CD4-positive, alpha-beta T cell treated with Interleukin-12 subunit alpha and Interleukin-12 subunit beta, for 1 hour (primary cell): ENCODE data around the gene LPXN.

Source experiments
- DNase-seq: peaks from one replicate; pipeline ENCODE4 v3.0.0-alpha.2; 2020

LPXN gene

DNA sequence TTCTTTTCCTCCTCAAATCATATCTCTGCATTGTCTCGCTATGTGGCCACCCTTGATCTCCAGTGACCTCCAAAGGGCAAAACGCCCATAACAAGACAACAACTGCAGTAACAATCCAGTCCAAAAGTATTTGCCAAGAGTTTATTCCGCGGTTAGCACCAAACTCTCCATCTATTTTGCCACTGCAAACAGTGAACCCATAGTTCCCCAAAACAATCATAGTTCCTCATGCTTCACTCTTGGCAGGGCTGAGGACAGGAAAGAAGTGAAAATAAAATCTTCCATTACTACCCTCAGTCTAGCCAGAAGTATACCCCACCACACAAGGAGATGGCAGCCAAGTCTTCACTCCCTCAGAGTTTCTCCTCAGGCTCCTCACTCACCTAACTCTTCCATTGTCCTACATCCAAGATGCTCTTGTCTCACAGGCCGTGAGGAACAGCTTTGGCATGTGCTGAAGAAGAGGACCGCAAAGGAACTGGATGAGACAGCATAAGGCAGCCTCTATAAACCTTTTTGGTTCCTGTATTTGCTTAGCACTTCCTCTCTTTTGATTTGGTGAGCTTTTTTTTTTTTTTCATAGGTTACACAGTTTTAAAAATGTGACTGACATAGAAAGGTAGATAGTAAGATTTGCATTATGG lies at the start of gene LPXN:
Gene LPXN (minus strand): TSS at position 480 of the 644 bp plus-strand sequence. CDS start 84 bp downstream, at position 396.
- DNase-seq: peak; percentile 73

DNA sequence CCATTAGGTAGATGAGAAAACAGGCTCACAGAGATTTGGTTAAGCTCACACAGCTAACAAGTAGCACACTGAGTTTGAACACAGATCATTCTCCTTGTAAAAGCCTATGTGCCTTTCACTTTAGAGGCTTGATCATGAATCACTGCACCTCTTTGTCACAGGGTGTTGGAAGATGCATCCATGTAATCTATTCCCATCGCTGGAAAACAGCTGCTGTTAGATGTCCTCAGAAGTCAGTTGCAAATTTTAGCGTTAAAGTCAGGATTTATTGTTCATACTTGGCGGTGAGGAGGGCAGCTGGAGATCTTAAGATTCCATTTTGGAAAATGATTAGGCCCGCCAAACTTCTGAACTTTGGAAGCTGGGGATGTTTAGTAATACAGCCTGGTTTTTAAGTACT lies 49.4 kb upstream of the LPXN start:
- no peak for DNase-seq

DNA sequence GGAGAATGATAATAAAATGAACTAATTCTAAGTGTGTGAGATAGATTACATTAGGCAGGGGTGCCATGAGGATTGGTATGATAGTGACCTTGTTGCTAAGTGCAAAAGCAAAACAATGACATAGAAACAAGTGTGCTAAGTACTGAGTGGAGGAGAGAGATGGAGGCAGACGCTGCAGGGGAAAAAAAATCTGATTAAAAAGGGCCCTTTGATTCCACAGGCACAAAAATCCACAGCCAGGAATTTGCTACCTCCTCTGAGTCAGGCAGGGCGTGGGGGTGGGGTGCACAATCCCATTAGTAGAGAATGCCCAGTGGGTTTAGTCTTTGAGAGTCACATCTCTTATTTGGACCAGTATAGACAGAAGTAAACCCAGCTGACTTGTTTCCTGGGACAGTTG lies 46.7 kb upstream of the LPXN start, which contains the start of gene CNTF:
Gene CNTF (plus strand): TSS at position 322 of the 400 bp plus-strand sequence. CDS start 88 bp downstream, outside the sequence.
- DNase-seq: no peak

DNA sequence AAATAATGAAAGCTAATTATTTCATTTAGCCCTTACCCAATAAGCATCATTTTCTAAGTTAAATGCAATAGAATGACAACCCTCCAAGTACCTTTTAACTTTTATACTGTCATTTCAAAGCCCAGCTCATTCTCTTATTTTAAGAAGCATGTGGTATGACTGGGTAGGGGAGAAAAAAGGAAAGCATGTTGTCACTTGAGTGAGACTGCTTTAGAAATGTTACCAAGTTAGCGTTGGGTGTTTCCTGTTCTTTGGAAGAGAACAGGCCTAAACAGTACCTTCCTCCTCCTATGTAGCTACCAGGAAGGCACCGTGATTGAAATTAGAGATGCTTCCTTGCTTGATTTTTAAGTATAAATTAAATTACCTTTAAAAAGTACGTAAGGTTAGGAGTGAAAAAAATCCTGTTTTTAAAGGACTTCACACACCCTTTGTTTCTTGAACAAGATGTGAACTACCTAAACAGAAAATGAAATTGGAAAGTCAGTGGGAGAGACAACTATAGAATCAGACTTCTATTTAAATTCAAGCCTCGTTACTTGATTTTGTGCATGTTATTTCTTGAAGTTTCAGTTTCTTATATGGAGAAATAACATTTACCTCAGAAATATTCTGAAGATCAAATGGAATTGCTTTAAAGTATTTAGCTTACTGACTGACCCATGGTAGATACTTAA lies 46.1 kb upstream of the LPXN start:
- no peak for DNase-seq

DNA sequence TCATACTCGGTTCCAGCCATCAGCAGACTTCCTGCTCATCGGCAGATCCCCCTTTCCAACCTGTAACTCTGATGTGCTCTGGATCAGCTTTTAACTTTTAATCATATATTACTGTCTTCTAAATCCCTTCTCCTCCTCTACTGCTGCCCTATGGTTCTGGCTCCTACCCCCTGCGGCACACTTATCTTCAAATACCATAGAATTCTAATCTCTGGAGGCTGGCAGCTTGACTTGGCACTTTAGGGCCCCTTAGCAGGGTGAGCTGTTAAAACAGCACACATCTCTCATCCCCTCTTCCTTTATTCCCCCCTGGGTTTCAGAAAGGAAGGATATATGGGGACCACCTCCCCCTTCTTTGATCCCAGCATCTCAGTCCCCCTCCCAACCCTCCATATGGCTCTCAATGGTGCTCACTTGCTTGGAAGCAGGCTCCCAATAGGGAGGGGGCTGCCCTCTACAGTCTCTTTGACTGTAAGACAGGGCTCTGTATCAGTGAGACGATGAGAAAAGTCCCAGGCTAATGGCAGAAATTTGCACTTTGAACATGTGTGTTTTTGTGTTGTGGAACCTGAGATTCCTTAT lies 42.4 kb upstream of the LPXN start:
- DNase-seq: no peak

DNA sequence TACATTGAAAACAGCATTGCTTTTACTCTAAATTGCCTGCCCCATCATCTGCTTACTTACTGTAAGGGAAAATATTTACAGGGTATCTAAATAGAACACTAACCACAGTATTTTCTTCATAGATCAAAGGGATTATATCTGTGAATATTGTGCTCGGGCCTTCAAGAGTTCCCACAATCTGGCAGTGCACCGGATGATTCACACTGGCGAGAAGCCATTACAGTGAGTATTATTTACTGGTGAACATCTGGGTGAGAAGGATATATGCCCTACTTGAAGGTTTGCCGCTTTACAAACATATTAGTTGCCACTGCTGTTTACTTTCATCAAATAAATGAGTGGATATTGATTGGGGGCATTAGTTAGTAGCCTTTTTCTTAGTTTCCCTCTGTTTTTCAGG lies 40.9 kb upstream of the LPXN start:
- no peak for DNase-seq

DNA sequence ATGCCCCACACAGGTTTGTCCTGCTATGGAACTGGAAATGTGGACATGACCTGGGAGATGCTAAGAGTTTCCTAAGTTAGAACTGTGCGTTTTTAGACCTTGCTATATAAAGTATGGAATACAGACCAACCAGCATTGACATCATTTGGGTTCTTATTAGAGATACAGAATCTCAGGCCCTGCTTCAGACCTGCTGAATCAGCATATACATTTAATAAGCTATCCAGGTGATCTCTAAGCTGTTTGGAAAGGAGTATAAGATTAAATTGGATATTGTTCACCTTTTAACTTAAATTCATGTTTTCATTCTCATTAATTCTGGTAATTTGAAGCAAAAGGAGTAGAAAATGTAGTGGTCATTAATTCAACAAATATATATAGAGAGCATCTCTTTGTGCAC lies 39.9 kb upstream of the LPXN start:
- no peak for DNase-seq

DNA sequence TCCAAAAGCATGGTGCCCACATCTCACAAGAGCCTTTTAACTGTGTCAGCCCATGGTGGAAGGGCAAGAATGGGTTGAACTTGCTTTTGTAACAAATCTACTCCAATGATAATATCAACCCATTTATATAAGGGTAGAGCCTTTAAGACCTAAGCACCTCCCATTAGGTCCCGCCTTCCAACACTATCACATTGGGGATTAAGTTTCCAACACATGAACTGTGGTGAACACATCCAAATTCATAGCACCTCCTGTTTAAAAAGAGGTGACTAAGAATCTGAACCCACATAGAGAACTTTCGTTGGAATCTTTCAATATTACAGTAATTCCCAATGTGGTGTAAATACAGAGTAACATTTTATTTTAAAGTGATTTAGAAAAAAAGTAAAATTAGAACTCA lies 37.6 kb upstream of the LPXN start:
- no peak for DNase-seq

DNA sequence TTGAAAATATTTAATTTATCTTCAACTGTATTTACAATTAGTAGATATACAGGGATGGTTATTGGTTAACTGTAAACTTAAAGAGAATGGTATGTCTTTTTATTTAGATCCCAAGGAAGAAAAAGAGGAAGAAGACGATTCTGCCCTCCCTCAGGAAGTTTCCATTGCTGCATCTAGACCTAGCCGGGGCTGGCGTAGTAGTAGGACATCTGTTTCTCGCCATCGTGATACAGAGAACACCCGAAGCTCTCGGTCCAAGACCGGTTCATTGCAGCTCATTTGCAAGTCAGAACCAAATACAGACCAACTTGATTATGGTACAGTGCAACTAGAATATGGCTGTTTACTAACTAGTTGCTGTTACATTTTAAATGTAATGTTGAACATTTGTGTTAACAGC lies 34.1 kb upstream of the LPXN start:
- DNase-seq: no peak

DNA sequence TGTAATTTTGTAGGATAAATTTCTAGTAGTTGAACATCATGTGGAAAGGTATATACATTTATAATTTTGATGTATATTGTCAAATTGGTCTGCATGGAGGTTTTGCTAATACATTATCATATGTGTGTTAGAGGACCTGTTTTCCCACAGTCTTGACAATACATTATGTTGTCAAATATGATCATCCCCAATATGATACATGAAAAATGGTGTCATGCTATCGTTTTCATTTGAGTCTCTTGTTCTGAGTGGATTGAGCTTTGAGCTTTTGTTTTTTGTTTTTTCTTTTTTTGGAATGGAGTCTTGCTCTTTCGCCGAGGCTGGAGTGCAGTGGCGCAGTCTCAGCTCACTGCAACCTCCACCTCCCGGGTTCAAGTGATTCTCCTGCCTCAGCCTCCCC lies 32.7 kb upstream of the LPXN start:
- no peak for DNase-seq

DNA sequence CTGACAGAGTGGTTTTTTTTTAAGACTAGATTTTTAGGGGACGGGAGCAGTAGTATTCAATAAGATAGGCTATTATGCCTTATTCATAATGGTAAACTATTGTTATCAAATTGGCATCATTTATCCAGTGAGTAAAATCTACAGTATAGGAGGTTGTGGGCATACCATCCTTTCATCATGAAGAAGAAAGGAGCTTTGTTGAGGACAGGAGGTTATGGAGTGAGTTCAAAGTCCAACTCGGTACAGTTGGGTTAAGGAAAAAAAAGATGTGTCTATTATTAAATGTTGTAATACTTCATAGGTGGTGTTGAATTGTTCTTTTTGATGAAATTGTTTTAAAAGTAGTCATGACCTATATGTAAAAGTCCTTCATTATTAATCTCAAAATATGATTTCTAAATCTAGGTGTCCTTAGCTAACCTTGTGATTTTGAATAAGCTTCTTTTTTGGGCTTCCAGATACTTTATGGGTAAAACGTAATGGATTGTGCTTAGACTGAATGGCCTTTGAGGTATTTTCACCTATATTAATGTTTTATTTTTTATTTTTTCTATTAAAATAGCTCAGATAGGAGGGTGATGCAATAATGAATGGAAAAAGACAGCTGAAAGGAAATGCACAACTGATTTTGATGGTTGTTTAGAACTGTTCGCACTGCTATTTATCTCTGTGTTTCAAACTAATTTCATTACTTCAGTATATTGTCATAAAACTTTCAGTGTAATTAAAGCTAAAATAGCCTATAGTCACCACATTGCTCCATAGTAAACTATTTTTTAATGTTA lies 31.5 kb upstream of the LPXN start:
- DNase-seq: no peak

DNA sequence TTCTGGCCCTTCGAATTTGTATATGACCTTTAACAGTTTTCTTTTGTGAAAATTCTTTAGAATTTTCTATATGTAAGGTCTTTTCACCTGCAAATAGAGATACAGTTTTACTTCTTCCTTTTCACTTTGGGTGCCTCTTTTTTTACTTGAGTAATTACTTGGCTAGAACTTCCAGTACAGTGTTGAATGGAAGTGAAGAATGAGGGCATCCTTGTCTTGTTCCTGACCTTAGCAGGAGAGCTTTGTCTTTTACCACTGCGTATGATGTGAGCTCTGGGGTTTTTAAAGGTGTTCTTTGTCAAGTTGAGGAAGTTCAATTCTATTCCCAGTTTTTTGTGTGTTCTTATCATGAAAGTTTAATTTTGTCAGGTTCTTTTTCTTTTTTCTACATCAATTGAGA lies 24.9 kb upstream of the LPXN start:
- no peak for DNase-seq

DNA sequence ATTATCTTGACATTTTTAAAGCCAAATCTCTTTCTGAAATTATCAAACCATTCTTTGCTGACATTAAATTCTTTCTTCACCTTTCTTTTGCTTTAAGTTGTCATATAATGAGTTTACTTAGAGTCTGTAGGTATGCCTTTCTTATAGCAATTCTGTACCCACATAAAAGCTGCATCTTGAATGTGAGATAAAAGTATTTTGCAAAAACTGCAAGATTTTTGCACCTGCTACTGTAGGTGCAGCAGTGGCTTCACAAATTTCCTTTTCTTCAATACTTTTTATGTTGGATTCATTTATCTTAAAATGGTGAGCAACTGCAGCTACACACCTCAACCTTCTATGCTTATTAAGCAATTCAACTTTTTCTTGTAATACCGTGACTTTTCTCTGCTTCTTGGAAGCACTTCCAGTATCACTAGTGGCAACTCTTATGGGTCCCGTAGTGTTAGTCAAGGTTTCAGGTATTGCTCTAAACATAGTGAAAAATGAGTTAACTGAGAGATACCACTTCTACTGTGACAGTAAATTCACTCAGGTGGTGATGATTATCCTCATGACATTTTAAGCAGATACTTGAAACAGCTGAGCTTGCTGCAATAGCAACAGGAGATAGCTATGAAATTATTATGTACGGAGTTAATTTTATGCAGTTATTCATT lies 22.0 kb upstream of the LPXN start:
- DNase-seq: no peak

DNA sequence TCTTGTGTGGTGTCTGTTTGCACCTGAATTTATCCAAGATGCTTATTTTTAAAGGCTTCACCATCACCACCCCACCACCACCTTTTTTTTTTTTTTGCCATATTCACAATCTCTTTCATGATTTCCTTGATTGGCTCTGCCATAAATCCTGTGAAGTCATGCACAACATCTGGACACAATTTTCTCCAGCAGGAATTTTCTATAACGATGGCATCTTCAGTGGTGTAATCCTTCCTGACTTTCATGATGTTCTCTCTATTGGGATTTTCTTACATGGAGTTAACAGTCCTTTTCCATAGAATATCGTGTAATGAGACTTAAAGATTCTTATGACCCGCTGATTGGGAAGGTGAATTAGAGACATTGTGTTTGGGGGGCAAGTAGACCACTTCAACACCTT lies 21.0 kb upstream of the LPXN start:
- DNase-seq: no peak

DNA sequence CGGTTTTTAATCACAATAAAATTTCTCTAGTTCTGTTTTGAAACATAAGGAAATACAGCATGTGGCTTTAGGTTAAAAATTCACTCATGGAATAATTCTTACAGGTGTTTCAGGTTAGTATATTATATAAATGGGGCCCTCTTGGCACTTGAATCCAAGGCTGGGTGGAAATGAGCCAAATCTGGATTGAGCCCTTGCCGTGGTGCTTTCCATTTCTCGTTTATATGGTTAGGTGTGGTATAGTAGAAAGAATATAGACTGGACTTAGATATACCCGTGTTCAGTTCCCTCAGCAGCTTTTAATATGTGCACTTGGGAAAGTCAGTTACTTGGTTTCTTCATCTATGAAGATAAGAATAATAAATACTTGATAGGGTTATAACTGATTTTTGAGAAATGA lies 19.2 kb upstream of the LPXN start:
- no peak for DNase-seq

DNA sequence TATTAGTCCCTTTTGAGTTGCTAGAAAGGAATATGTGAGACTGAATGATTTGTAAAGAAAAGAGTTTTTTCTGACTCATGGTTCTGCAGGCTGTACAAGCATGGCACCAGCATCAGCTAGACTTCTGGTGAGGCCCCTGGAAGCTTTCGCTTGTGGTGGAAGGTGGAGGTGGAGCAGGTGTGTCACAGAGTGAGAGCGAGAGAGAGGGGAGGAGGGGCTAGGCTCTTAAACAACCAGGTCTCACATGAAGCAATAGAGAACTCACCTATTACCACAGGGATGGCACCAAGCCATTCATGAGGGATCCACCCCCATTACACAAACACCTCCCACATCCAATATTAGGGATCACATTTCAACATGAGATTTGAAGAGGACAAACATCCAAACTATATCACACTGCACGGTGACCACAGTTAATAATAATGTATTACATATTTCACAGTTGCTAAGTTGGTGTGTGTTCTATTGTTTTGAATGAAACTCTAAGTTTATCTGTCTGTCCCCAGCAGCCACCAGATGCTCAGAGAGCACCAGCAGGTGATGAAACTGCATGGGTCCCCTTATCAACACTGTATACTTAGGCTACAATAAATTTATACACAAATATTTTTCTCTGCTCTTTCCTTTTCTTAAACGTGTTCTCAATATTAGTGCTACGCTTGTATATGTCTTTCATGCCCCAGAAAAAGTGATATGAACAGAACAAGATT lies 17.3 kb upstream of the LPXN start:
- no peak for DNase-seq

DNA sequence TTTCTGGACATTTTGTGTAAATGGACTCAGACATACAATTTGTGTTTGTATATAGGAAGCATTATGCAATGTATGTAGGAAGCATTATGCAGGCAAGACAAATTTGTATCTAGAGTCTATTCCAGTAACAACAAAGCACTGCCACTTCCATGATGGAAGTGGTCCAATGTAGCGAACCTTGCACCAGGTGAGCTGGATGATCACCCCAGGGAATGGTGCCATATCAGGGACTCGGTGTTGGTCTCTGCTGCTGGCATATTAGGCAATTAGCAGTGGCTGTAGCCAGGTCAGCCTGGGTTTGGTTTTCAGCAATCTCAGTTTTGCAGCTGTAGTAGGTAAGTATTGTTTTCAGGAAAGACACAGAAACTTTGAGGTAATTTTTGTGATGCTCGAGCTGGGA lies 16.0 kb upstream of the LPXN start:
- DNase-seq: no peak

DNA sequence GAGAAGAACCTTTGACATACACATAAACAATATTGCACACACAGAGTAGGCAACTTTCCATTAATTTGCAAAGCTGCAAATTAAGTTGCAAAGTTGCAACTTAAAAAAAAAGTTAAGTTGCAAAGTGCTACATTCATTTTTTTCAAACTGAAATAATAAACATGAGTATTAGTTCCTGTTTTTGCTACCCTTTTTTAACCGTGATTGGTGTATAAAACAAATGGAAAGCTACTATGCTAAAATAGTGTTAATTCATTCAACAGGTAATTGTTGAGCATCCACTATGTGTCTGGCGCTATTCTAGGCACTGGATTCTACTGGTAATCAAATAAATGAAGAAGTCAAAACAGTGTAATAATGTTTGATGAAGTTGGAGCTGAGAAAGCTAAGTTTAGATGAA lies 11.3 kb upstream of the LPXN start:
- DNase-seq: no peak

DNA sequence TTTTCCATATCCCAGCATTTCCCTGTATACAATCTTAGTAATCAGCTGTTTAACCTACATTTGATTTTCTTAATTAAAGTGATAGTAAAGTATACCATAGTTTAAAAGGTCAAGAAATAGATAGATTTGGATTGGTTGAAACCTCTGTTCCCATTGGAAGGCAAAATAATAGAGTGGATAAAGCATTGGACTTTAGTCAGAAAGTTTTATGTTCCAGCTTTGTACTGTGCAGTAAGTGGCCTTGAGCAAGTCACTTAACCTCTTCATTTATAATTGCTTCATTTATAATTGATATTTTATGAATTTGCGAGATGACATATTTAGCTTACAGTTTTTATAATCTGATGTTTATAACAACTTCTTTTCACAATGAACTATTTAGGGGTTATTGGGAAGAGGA lies 6.8 kb upstream of the LPXN start:
- no peak for DNase-seq

DNA sequence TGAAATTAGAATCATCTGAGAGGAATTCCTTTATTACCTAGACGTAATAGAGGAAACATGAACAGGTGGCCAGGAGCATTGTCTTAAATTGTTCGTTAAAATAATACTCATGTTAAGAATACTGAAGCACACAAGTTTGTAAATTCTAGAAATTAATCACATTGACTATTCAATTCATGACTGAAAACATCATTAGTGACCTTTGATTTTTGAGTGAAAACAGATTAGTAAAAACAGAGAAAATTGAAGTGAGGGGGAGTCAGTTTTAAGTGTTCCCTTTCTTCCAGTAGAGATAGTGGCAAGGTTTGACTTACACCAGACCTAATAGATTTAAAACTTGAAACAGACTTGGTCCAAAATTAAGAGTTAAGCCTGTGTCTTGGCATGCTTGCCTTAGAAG lies 4.7 kb upstream of the LPXN start:
- no peak for DNase-seq

DNA sequence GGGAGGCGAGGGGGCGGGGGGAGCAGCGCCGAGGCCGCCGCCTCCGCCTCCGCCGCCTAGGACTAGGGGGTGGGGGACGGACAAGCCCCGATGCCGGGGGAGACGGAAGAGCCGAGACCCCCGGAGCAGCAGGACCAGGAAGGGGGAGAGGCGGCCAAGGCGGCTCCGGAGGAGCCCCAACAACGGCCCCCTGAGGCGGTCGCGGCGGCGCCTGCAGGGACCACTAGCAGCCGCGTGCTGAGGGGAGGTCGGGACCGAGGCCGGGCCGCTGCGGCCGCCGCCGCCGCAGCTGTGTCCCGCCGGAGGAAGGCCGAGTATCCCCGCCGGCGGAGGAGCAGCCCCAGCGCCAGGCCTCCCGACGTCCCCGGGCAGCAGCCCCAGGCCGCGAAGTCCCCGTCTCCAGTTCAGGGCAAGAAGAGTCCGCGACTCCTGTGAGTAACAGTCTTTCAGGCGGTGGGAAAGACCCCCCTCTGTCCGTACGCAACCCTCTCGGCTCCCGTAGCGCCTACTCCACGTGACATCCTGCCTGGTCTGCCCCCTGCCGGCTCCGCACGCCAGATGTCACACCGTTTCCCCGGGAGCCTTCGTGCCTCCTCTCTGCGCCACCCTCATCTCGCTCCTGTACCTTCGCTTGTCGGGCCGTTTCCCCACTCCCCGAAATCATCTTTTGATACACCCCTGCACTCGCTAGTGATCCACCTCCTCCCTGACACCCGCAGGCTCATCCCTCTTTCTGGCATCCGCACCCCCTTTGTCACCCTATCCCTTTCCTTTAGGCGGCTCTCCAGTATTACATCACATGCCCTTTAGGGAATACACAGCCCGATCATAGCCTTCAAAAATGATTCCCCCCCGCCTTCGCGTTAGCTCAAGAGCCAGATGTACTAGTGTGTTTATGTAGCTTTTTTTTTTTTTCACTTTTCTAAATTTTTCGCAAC lies 3.8 kb upstream of the LPXN start:
- DNase-seq: peak; percentile 93
